Endothelial cell of umbilical vein (primary cell): ENCODE data around the gene ZNF544. TPM values are rescaled to one million over a fixed set of nuclear protein-coding genes. Genes with fewer than 3 reads are reported as not detected.
A peak's percentile ranks its signal among the peaks of the same experiment; 100 is the strongest.
"Not testable (repeated sequence)": the region's sequence is repeated elsewhere in the genome, so short reads cannot be mapped to it uniquely, and the experiment has no call there.

Experiments used
- BruUV-seq: library from RNA; stranded (reverse); fragments of 400-500 nt; replicated peaks from 2 replicates; lab custom pipeline; 2021; lab: Mats Ljungman, UMichigan
- CTCF ChIA-PET: fragments of 300-600, 350-600 bp; sonication (Branson Sonifier 250); formaldehyde crosslinking; loops from one replicate; lab custom pipeline; 2021; ENCODE audit warnings: antibody characterized with exemption, inconsistent platforms; lab: Charles Lee
- POLR2A ChIA-PET: fragments of 300-600, 350-600 bp; sonication (Branson Sonifier 250); formaldehyde crosslinking; loops from one replicate; lab custom pipeline; 2021; ENCODE audit warnings: antibody characterized with exemption, inconsistent platforms; lab: Charles Lee
- DNase-seq: peaks from one replicate; pipeline ENCODE4 v3.0.0-alpha.2; 2011; ENCODE audit warnings: low read depth, low spot score
- FAIRE-seq: peaks from 2 replicates; lab custom pipeline; 2011; peaks lifted over from hg19 to GRCh38; lab: Jason Lieb, UNC
- H2AFZ ChIP-seq: 2 replicates; pipeline ENCODE4 v1.6.0; 2012; ENCODE audit warnings: low read depth, low read length, control low read depth, inconsistent platforms
- H3K27ac ChIP-seq: 2 replicates; pipeline ENCODE4 v1.5.1; 2011; ENCODE audit warnings: low read depth, mild to moderate bottlenecking, control low read depth, low read length, moderate library complexity; ENCODE audit not compliant: insufficient read depth
- H3K27me3 ChIP-seq, 2 experiments: 2 replicates each; pipeline versions ENCODE4 v1.6.0 to v1.6.1; 2011; ENCODE audit warnings: low read length in 2 of 2, mixed read lengths in 1 of 2; ENCODE audit not compliant: control insufficient read depth in 2 of 2, insufficient read depth in 2 of 2
- H3K36me3 ChIP-seq, 2 experiments: 2 replicates in 1 of 2; 3 replicates in 1 of 2; pipeline ENCODE4 v1.5.1; 2011; ENCODE audit warnings: low read length in 2 of 2, mild to moderate bottlenecking in 1 of 2, moderate library complexity in 1 of 2; ENCODE audit not compliant: control insufficient read depth in 2 of 2, insufficient read depth in 2 of 2; ENCODE audit errors: extremely low read depth in 1 of 2
- H3K4me1 ChIP-seq: 3 replicates; pipeline ENCODE4 v1.5.1; 2011; ENCODE audit warnings: mild to moderate bottlenecking, low read length; ENCODE audit not compliant: control insufficient read depth, insufficient read depth; ENCODE audit errors: extremely low read depth
- H3K4me2 ChIP-seq: 2 replicates; pipeline ENCODE4 v1.6.1; 2011; ENCODE audit warnings: low read length, control low read depth, mixed read lengths; ENCODE audit not compliant: insufficient read depth
- H3K4me3 ChIP-seq, 3 experiments: fragments of 200-600 bp in 1 of 3; sonication (generic), shearing (Covaris generic) in 1 of 3; replicated peaks in 1 of 3; 2 replicates each; pipeline ENCODE4 v1.5.1; 2011 to 2016; ENCODE audit warnings: control low read depth in 3 of 3, low read length in 3 of 3, mild to moderate bottlenecking in 2 of 3, inconsistent platforms in 1 of 3, low read depth in 1 of 3, moderate library complexity in 1 of 3; ENCODE audit not compliant: insufficient read depth in 1 of 3
- H3K79me2 ChIP-seq: 2 replicates; pipeline ENCODE4 v1.6.0; 2012; ENCODE audit warnings: low read length, inconsistent platforms; ENCODE audit not compliant: control insufficient read depth, insufficient read depth
- H3K9ac ChIP-seq: replicated peaks from 2 replicates; pipeline ENCODE3; 2011; ENCODE audit warnings: low read length, control low read depth; ENCODE audit not compliant: insufficient read depth; ENCODE audit errors: extremely low read depth
- H3K9me1 ChIP-seq: replicated peaks from 3 replicates; pipeline ENCODE4 v1.6.0; 2011; ENCODE audit warnings: mild to moderate bottlenecking, low read length; ENCODE audit not compliant: control insufficient read depth, insufficient read depth; ENCODE audit errors: extremely low read depth
- H3K9me3 ChIP-seq: replicated peaks from 2 replicates; pipeline ENCODE4 v1.5.1; 2012; ENCODE audit warnings: low read length, inconsistent platforms; ENCODE audit not compliant: control insufficient read depth, insufficient read depth
- H4K20me1 ChIP-seq: replicated peaks from 2 replicates; pipeline ENCODE3; 2011; ENCODE audit warnings: mild to moderate bottlenecking, low read length; ENCODE audit not compliant: control insufficient read depth, insufficient read depth; ENCODE audit errors: extremely low read depth
- EZH2 ChIP-seq: IDR thresholded peaks from 2 replicates; pipeline ENCODE4 v1.6.1; 2012; ENCODE audit warnings: borderline replicate concordance, low read depth, mild to moderate bottlenecking, moderate library complexity, low read length, inconsistent platforms; ENCODE audit not compliant: severe bottlenecking
- FOS ChIP-seq: IDR thresholded peaks from 2 replicates; pipeline ENCODE4 v1.6.1; 2011; ENCODE audit warnings: mild to moderate bottlenecking, low read length, moderate library complexity, borderline replicate concordance; ENCODE audit not compliant: insufficient read depth
- GATA2 ChIP-seq: IDR thresholded peaks from 2 replicates; pipeline ENCODE4 v1.7.0; 2011; ENCODE audit warnings: low read depth, mild to moderate bottlenecking, moderate library complexity, mixed read lengths, low read length; ENCODE audit not compliant: insufficient read length, insufficient read depth
- JUN ChIP-seq: IDR thresholded peaks from 2 replicates; pipeline ENCODE4 v1.6.1; 2011; ENCODE audit warnings: borderline replicate concordance, low read depth; ENCODE audit not compliant: insufficient read length, insufficient read depth
- MAX ChIP-seq: IDR thresholded peaks from 2 replicates; pipeline ENCODE4 v1.6.1; 2011; ENCODE audit not compliant: insufficient read depth, insufficient read length
- MYC ChIP-seq: IDR thresholded peaks from one replicate; pipeline ENCODE4 v1.6.1; 2011; ENCODE audit warnings: mild to moderate bottlenecking, low read depth, low read length
- POLR2A ChIP-seq: IDR thresholded peaks from 2 replicates; pipeline ENCODE4 v1.6.1; 2012; ENCODE audit warnings: low read depth, mild to moderate bottlenecking, control low read depth, low read length
- POLR2AphosphoS5 ChIP-seq: IDR thresholded peaks from 2 replicates; pipeline ENCODE4 v1.6.1; 2012; ENCODE audit warnings: low read depth, mild to moderate bottlenecking, control low read depth, low read length, moderate library complexity; ENCODE audit not compliant: insufficient read depth
- dilution Hi-C: fragments of 300-500 bp; cut with MboI; formaldehyde crosslinking; loops from one replicate; pipeline ENCODE4 v1.15.0; 2019; ENCODE audit warnings: low sequenced_read_pairs; ENCODE audit not compliant: extremely low pct_ligation_motif_present
- intact Hi-C: fragments of 100-400 bp; cut with micrococcal nuclease; formaldehyde crosslinking; loops from one replicate; pipeline ENCODE4 v1.10.0; 2022
- polyA plus RNA-seq, 4 experiments: library from polyadenylated mRNA; depleted of rRNA in 3 of 4; stranded (reverse) in 3 of 4; unstranded in 1 of 4; fragments of >200 nt; gene quantifications; 2 replicates each; pipeline versions ENCODE4 v1.2.1 to v1.2.3, GENCODE V29; 2011 to 2012; ENCODE audit warnings: missing spikeins in 1 of 4
- total RNA-seq: library from RNA; stranded (reverse); gene quantifications from 2 replicates; pipeline ENCODE4 v1.2.3, GENCODE V29; 2021
- TF ChIP-seq, protein P1 (sequence below), 2 donors: IDR thresholded peaks; 1 replicate in 1 of 2; 2 replicates in 1 of 2; pipeline ENCODE4 v1.5.1; 2011; ENCODE audit warnings: low read length in 2 of 2, mild to moderate bottlenecking in 2 of 2, moderate library complexity in 2 of 2, control low read depth in 1 of 2, inconsistent platforms in 1 of 2, low read depth in 1 of 2; ENCODE audit not compliant: insufficient read depth in 1 of 2; ENCODE audit errors: extremely low read depth in 1 of 2

ZNF544 gene
- total and polyA plus RNA-seq, 2 donors (not counting 3 experiments of a cell fraction or from before 2014, with no cell fraction given), result 33.4 to 45.4 TPM

DNA sequence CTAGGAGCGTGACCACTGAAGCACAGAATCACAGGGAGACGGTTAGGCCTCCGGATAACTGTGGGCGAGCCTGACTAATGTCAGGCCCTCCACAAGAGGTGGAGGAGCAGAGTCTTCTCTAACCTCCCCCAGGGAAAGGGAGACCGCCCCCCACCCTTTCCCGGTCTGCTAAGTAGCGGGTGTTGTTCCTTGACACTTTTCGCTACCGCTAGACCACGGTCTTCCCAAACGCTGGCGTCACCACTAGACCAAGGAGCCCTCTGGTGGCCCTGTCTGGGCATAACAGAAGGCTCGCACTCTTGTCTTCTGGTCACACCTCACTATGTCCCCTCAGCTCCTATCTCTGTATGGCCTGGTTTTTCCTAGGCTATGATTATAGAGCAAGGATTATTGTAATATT, 82.0 kb downstream of the ZNF544 start:
- H3K4me2 ChIP-seq, H3K4me3 ChIP-seq, H4K20me1 ChIP-seq, H3K27ac ChIP-seq, dilution Hi-C loops, H2AFZ ChIP-seq, H3K4me1 ChIP-seq, H3K9me3 ChIP-seq, H3K79me2 ChIP-seq, POLR2A ChIA-PET, H3K27me3 ChIP-seq, H3K9me1 ChIP-seq, FAIRE-seq, BruUV-seq, H3K9ac ChIP-seq: not testable (repeated sequence)
- DNase-seq, result peak; percentile 33
- CTCF ChIA-PET, result interaction anchor here (2.1 kb wide), 1 partner anchor 82 kb away, joined by 6 read pairs; the partner anchor contains the start of gene ZNF544
- intact Hi-C loops, result loop anchor here (1.0 kb wide), 1 partner anchor 91 kb away; no protein-coding TSS in a partner anchor
- H3K36me3 ChIP-seq, result peaks cover 0 to 19% of the 10 kb centered on the region in 2 experiments
- TF ChIP-seq, protein P1, sequence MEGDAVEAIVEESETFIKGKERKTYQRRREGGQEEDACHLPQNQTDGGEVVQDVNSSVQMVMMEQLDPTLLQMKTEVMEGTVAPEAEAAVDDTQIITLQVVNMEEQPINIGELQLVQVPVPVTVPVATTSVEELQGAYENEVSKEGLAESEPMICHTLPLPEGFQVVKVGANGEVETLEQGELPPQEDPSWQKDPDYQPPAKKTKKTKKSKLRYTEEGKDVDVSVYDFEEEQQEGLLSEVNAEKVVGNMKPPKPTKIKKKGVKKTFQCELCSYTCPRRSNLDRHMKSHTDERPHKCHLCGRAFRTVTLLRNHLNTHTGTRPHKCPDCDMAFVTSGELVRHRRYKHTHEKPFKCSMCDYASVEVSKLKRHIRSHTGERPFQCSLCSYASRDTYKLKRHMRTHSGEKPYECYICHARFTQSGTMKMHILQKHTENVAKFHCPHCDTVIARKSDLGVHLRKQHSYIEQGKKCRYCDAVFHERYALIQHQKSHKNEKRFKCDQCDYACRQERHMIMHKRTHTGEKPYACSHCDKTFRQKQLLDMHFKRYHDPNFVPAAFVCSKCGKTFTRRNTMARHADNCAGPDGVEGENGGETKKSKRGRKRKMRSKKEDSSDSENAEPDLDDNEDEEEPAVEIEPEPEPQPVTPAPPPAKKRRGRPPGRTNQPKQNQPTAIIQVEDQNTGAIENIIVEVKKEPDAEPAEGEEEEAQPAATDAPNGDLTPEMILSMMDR (IDR thresholded peaks at IDR 0.05; ENCODE audit: extremely low read depth in 1 of 2, insufficient read depth in 1 of 2, low read depth in 1 of 2, low read length in 2 of 2), result peak; percentile 15 to 33

GRCh38 chr19:58311345-58311865, 82.7 kb downstream of the ZNF544 start:
- Histone ChIP-seq H3K9me3 (no peaks in the 10 kb centered on the region), H3K79me2 (peaks cover 5% of the 10 kb centered on the region), H4K20me1 (no peaks in the 10 kb centered on the region), H3K27ac (no peak overlapping the region), H3K36me3 (peaks cover 0 to 22% of the 10 kb centered on the region in 2 experiments), H3K4me2 (no peak overlapping the region), H3K4me3 (no peak overlapping the region), H3K4me1 (no peaks in the 10 kb centered on the region), H3K9ac (no peak overlapping the region), H2AFZ (no peak overlapping the region), H3K9me1 (no peaks in the 10 kb centered on the region), H3K27me3 (no peaks in the 10 kb centered on the region)
- DNase-seq, result no peak
- no peak for TF ChIP-seq JUN
- TF ChIP-seq EZH2, result no peak
- no peak for TF ChIP-seq GATA2
- TF ChIP-seq MAX, result no peak
- TF ChIP-seq, protein P1 (IDR thresholded peaks at IDR 0.05; ENCODE audit: extremely low read depth in 1 of 2, insufficient read depth in 1 of 2, low read depth in 1 of 2, low read length in 2 of 2), result no peak
- TF ChIP-seq FOS, result no peak
- TF ChIP-seq MYC, result no peak
- TF ChIP-seq POLR2AphosphoS5, result no peak
- no peak for TF ChIP-seq POLR2A
- no peak for FAIRE-seq
- no TSS peak for BruUV-seq
- ChIA-PET POLR2A (no interaction called here), CTCF (interaction anchor here (2.1 kb wide), 1 partner anchor 83 kb away, joined by 6 read pairs; the partner anchor contains the start of gene ZNF544)
- intact Hi-C loops, result no loop called here
- dilution Hi-C loops, result no loop called here
